Activated CD8-positive, alpha-beta memory T cell treated with anti-CD3 and anti-CD28 coated beads for 48 hours (primary cell): Measurements from ENCODE around the gene PLEKHA6.

ENCODE experiments used
- DNase-seq, 3 experiments: peaks; one replicate each; pipeline ENCODE4 v3.0.0-alpha.2; 2020; ENCODE audit warnings: low read depth in 2 of 3, low spot score in 2 of 3

PLEKHA6 gene

GRCh38 chr1:204285436-204286305 is 74.1 kb downstream of the PLEKHA6 start:
- no peak for DNase-seq

- DNase-seq: no peak
Measured at GRCh38 chr1:204284929-204285328, 74.8 kb downstream of the PLEKHA6 start.

GRCh38 chr1:204283711-204284651 is 75.7 kb downstream of the PLEKHA6 start:
- no peak for DNase-seq

- DNase-seq: no peak
Measured at GRCh38 chr1:204282761-204283221, 76.9 kb downstream of the PLEKHA6 start.

- DNase-seq: no peak
Measured at GRCh38 chr1:204280099-204280961, 79.4 kb downstream of the PLEKHA6 start.

- no peak for DNase-seq
Measured at GRCh38 chr1:204278958-204279357, 80.8 kb downstream of the PLEKHA6 start.

GRCh38 chr1:204278251-204278650 is 81.5 kb downstream of the PLEKHA6 start:
- no peak for DNase-seq

- no peak for DNase-seq
Measured at GRCh38 chr1:204277563-204278219, 82.0 kb downstream of the PLEKHA6 start.

GRCh38 chr1:204275695-204276370 is 83.9 kb downstream of the PLEKHA6 start:
- no peak for DNase-seq

GRCh38 chr1:204274446-204274845 is 85.3 kb downstream of the PLEKHA6 start:
- no peak for DNase-seq

GRCh38 chr1:204272505-204272904 is 87.2 kb downstream of the PLEKHA6 start:
- DNase-seq: no peak

GRCh38 chr1:204271970-204272369 is 87.8 kb downstream of the PLEKHA6 start:
- no peak for DNase-seq

GRCh38 chr1:204268101-204268500 is 91.6 kb downstream of the PLEKHA6 start:
- DNase-seq: no peak

- DNase-seq: no peak
Measured at GRCh38 chr1:204267191-204267601, 92.5 kb downstream of the PLEKHA6 start.

GRCh38 chr1:204266504-204267034 is 93.2 kb downstream of the PLEKHA6 start:
- no peak for DNase-seq

- DNase-seq: no peak
Measured at GRCh38 chr1:204265665-204266064, 94.1 kb downstream of the PLEKHA6 start.

- DNase-seq: no peak
Measured at GRCh38 chr1:204264805-204265204, 94.9 kb downstream of the PLEKHA6 start.

- no peak for DNase-seq
Measured at GRCh38 chr1:204263254-204263910, 96.3 kb downstream of the PLEKHA6 start.
